Ascending aorta (tissue), 2 donors: ENCODE results near the gene TMEM242. TPM values are rescaled to one million over a fixed set of nuclear protein-coding genes. Genes with fewer than 3 reads are reported as not detected.

Source experiments
- DNase-seq, 2 donors: peaks; one replicate each; pipeline ENCODE4 v3.0.0-alpha.2; 2019; ENCODE audit warnings: low spot score in 2 of 2
- H3K27ac ChIP-seq, 2 donors: fragments of 200-600 bp; sonication (generic); one replicate each; pipeline ENCODE4 v1.5.1; 2016 to 2017; ENCODE audit warnings: mild to moderate bottlenecking in 1 of 2
- H3K27me3 ChIP-seq: fragments of 200-600 bp; sonication (generic); one replicate; pipeline ENCODE4 v1.5.1; 2017
- H3K36me3 ChIP-seq, 2 donors: fragments of 200-600 bp; sonication (generic); one replicate each; pipeline ENCODE4 v1.5.1; 2016
- H3K4me1 ChIP-seq, 2 donors: fragments of 200-600 bp; sonication (generic); one replicate each; pipeline ENCODE4 v1.5.1; 2016 to 2017; ENCODE audit warnings: mild to moderate bottlenecking in 1 of 2
- H3K4me3 ChIP-seq, 2 donors: fragments of 200-600 bp; sonication (generic); one replicate each; pipeline ENCODE4 v1.5.1; 2016 to 2017; ENCODE audit warnings: mild to moderate bottlenecking in 1 of 2
- H3K9me3 ChIP-seq, 2 donors: fragments of 200-600 bp; sonication (generic); one replicate each; pipeline ENCODE4 v1.5.1; 2016
- CTCF ChIP-seq, 3 experiments: fragments of 200-600 bp in 2 of 3; fragments of 450-650 bp in 1 of 3; sonication (generic) in 2 of 3; IDR thresholded peaks; one replicate each; pipeline ENCODE4 v1.5.1; 2016 to 2019; ENCODE audit warnings: antibody characterized with exemption in 3 of 3, mild to moderate bottlenecking in 1 of 3, moderate library complexity in 1 of 3
- intact Hi-C: fragments of 100-400 bp; cut with DNase I; formaldehyde crosslinking; loops from one replicate; pipeline ENCODE4 v1.15.1; 2023
- total RNA-seq: library from RNA; depleted of rRNA; stranded (reverse); fragments of >200 nt; gene quantifications from one replicate; pipeline ENCODE4 v1.1.0, GENCODE V29; 2016

Gene TMEM242
- total RNA-seq, 1 donor from 2014 or later, result 2.3 TPM

- intact Hi-C loops, result no loop called here
- H3K27ac ChIP-seq, result no peak overlapping the region
- no peaks in the 10 kb centered on the region for H3K9me3 ChIP-seq
- H3K36me3 ChIP-seq, result peaks cover 0 to 31% of the 10 kb centered on the region in 2 donors
- no peak for DNase-seq
- H3K4me3 ChIP-seq, result no peak overlapping the region
- no peaks in the 10 kb centered on the region for H3K4me1 ChIP-seq
- H3K27me3 ChIP-seq, result no peaks in the 10 kb centered on the region
- no peak for TF ChIP-seq CTCF (IDR thresholded peaks at IDR 0.05)
Observed at GRCh38 chr6:157294654-157295053, 28.7 kb downstream of the TMEM242 start.

DNA sequence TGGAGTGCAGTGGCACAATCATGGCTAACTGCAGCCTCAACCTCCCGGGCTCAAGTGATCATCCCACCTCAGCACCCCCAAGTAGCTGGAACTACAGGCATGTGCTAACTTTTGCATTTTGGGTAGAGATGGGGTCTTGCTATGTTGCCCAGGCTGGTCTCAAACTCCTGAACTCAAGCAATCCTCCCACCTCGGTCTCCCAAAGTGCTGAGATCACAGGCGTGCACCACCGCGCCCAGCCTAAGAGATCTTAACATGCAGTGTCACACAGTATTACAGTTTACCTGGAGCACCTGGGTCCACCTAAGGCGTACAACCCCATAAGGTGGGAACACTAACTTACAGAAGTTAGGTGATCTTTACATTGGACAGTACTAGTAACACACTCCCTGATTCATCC, 29.5 kb downstream of the TMEM242 start:
- Histone ChIP-seq H3K27me3 (no peaks in the 10 kb centered on the region), H3K36me3 (peaks cover 0 to 31% of the 10 kb centered on the region in 2 donors), H3K9me3 (no peaks in the 10 kb centered on the region), H3K4me3 (no peak overlapping the region), H3K27ac (no peak overlapping the region), H3K4me1 (no peaks in the 10 kb centered on the region)
- DNase-seq, result no peak
- intact Hi-C loops, result no loop called here
- no peak for TF ChIP-seq CTCF (IDR thresholded peaks at IDR 0.05)

DNA sequence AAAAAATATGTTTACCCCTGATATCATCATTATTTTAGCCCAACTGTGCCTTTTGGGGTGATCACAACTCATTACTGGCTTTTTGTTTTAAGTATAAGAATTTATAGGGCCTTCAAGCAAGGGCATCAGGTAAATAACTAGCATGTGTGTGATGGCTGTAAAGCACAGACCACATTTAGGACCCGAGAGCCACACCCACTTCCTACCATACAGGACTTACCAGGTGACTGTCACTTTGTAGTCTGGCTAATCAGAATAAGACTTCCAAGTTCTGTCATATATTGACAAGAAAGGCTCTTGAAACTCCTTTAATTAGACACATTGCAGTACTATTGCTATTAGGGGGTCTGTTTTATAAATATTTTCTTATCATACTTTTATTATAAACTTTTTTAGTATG, 31.1 kb downstream of the TMEM242 start:
- TF ChIP-seq CTCF (IDR thresholded peaks at IDR 0.05), result no peak
- intact Hi-C loops, result no loop called here
- Histone ChIP-seq H3K4me3 (no peak overlapping the region), H3K36me3 (peaks cover 0 to 38% of the 10 kb centered on the region in 2 donors), H3K4me1 (no peaks in the 10 kb centered on the region), H3K27ac (no peak overlapping the region), H3K27me3 (no peaks in the 10 kb centered on the region), H3K9me3 (no peaks in the 10 kb centered on the region)
- DNase-seq, result no peak

GRCh38 chr6:157291356-157291755, 32.0 kb downstream of the TMEM242 start:
- DNase-seq, result no peak
- intact Hi-C loops, result no loop called here
- peaks cover 0 to 38% of the 10 kb centered on the region in 2 donors for H3K36me3 ChIP-seq
- no peaks in the 10 kb centered on the region for H3K27me3 ChIP-seq
- TF ChIP-seq CTCF (IDR thresholded peaks at IDR 0.05), result no peak
- H3K9me3 ChIP-seq, result no peaks in the 10 kb centered on the region
- H3K4me1 ChIP-seq, result no peaks in the 10 kb centered on the region
- no peak overlapping the region for H3K27ac ChIP-seq
- H3K4me3 ChIP-seq, result no peak overlapping the region

DNA sequence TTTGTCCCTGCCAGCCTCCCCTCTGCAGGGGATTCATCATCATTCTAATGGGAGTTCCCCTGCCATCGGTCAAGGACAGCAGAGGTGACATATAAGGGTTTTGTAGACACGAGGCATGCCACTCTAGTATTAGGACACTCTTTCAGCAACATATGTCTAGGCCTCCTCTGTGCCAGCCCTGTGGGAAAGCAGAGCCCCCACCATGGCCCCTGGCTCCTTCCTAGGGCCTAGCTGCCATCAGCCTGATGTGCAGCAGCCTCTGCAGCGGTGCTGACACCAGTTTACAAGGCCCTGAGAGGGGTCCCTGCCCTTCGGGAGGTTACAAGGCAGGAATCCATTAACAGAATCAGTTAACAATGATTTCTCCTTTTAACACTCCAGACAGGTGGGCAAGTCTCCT, 32.5 kb downstream of the TMEM242 start:
- intact Hi-C loops, result no loop called here

More for the DNA sequence above, 32.5 kb downstream of the TMEM242 start:
- Histone ChIP-seq H3K27me3 (no peaks in the 10 kb centered on the region), H3K4me1 (no peaks in the 10 kb centered on the region), H3K36me3 (peaks cover 0 to 38% of the 10 kb centered on the region in 2 donors), H3K4me3 (no peak overlapping the region), H3K27ac (no peak overlapping the region), H3K9me3 (no peaks in the 10 kb centered on the region)
- no peak for TF ChIP-seq CTCF (IDR thresholded peaks at IDR 0.05)
- DNase-seq, result no peak
